Activated T-helper 17 cell treated with anti-CD3 and anti-CD28 coated beads, Interleukin-2, amount 50 U/mL, for 72 hours (primary cell): ENCODE results near the gene TRIM24. TPM values are rescaled to one million over a fixed set of nuclear protein-coding genes. Genes with fewer than 3 reads are reported as not detected.

Source experiments
- ATAC-seq: fragments of 150-1000 bp; cut with Tn5 transposase; replicated peaks from 2 replicates; pipeline ENCODE4 v1.10.0; 2021; ENCODE audit warnings: mild to moderate bottlenecking, moderate library complexity
- H3K27ac Mint-ChIP-seq: one replicate; pipeline ENCODE4 v1.8.0; 2022; ENCODE audit warnings: mixed read lengths
- H3K27me3 Mint-ChIP-seq: one replicate; pipeline ENCODE4 v1.8.0; 2022; ENCODE audit warnings: mixed read lengths
- H3K36me3 Mint-ChIP-seq: one replicate; pipeline ENCODE4 v1.8.0; 2022; ENCODE audit warnings: low read depth, mild to moderate bottlenecking, mixed read lengths
- H3K4me1 Mint-ChIP-seq: one replicate; pipeline ENCODE4 v1.8.0; 2022; ENCODE audit warnings: mixed read lengths
- H3K4me3 Mint-ChIP-seq: one replicate; pipeline ENCODE4 v1.8.0; 2022; ENCODE audit warnings: mild to moderate bottlenecking, mixed read lengths
- H3K9me3 Mint-ChIP-seq: one replicate; pipeline ENCODE4 v1.8.0; 2022; ENCODE audit warnings: mixed read lengths
- total RNA-seq, 2 donors: library from RNA; stranded (reverse); gene quantifications; one replicate each; pipeline ENCODE4 v1.2.3, GENCODE V29; 2022

The TRIM24 gene
- total RNA-seq, 2 donors from 2014 or later = 8.5 to 19.4 TPM

DNA sequence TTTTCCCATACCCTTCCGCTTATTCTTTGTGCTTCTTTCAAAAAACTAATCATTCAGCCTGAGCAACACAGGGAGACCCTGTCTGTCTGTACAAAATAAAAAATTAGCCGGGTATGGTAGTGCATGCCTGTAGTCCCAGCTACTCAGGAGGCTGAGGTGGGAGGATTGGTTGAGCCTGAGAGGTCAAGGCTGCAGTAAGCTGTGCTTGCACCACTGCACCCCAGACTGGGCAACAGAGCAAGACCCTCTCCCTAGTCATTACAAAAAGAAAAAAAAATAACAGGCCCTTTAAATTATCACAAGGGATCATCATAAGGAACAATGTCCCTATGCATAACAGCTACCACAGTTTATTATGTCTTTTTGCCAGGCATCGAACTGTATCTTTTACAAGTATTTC, 119.6 kb downstream of the TRIM24 start:
- no peak overlapping the region for H3K27ac Mint-ChIP-seq
- no peak for ATAC-seq
- H3K9me3 Mint-ChIP-seq = no peaks in the 10 kb centered on the region
- H3K4me1 Mint-ChIP-seq = no peaks in the 10 kb centered on the region
- H3K27me3 Mint-ChIP-seq = no peaks in the 10 kb centered on the region
- H3K4me3 Mint-ChIP-seq = no peak overlapping the region
- H3K36me3 Mint-ChIP-seq = peaks cover 90% of the 10 kb centered on the region

DNA sequence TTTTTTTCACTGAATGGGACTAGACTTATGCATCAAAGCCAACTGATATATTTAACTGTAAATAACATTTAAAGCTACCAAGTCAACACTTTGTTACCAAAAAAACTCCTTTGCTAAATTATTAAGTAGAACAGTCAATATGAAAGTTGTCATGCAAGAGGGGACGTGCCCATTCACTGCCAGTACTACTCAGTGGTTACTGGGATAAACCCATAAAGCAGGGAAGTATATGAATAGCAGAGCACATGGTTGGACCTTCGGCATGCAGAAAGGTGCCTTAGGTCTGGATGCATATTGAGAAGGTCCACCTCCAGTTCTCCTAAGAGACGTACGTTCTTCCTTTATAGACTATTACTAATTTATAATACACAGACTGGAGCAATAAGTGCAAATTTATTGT, 121.0 kb downstream of the TRIM24 start:
- no peaks in the 10 kb centered on the region for H3K27me3 Mint-ChIP-seq
- no peak overlapping the region for H3K4me3 Mint-ChIP-seq
- H3K4me1 Mint-ChIP-seq = no peaks in the 10 kb centered on the region
- ATAC-seq = no peak
- H3K36me3 Mint-ChIP-seq = peaks cover 97% of the 10 kb centered on the region
- no peak overlapping the region for H3K27ac Mint-ChIP-seq
- no peaks in the 10 kb centered on the region for H3K9me3 Mint-ChIP-seq

DNA sequence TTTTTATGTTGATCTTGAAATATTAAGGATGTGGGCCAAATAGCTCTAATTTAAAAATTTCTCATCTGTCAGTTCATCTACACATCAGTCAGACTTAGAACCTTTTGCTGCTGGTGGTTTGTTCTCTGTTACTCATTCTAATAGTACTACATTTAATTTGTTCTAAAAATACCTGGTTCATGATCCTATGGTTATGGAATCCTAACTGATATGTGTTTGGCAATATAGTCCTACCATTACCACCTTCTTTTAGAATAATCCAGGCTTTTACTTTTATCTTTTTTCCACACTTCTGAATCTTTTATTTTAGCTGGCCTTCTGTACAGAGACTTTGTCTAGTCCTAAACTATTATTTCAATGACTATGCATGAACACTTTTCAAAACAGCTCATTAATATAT, 124.2 kb downstream of the TRIM24 start:
- Mint-ChIP-seq H3K4me1 (no peaks in the 10 kb centered on the region), H3K27me3 (no peaks in the 10 kb centered on the region), H3K36me3 (peaks cover 74% of the 10 kb centered on the region), H3K27ac (no peak overlapping the region), H3K9me3 (no peaks in the 10 kb centered on the region), H3K4me3 (no peak overlapping the region)
- no peak for ATAC-seq

DNA sequence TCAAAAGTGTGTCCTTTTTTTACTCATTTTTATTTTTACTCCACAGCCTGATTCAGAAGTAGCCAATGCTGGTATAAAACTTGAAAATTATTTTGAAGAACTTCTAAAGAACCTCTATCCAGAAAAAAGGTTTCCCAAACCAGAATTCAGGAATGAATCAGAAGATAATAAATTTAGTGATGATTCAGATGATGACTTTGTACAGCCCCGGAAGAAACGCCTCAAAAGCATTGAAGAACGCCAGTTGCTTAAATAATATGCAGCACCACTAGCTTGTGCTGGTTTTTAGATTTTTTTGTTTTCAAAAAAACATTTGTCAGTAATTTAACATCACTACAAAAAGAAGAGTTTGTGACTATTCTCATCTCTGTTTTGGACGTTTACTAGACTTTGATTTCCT, 124.6 kb downstream of the TRIM24 start:
- H3K4me3 Mint-ChIP-seq = no peak overlapping the region
- H3K27me3 Mint-ChIP-seq = no peaks in the 10 kb centered on the region
- H3K9me3 Mint-ChIP-seq = no peaks in the 10 kb centered on the region
- H3K27ac Mint-ChIP-seq = no peak overlapping the region
- H3K36me3 Mint-ChIP-seq = peaks cover 70% of the 10 kb centered on the region
- H3K4me1 Mint-ChIP-seq = no peaks in the 10 kb centered on the region
- ATAC-seq = no peak

DNA sequence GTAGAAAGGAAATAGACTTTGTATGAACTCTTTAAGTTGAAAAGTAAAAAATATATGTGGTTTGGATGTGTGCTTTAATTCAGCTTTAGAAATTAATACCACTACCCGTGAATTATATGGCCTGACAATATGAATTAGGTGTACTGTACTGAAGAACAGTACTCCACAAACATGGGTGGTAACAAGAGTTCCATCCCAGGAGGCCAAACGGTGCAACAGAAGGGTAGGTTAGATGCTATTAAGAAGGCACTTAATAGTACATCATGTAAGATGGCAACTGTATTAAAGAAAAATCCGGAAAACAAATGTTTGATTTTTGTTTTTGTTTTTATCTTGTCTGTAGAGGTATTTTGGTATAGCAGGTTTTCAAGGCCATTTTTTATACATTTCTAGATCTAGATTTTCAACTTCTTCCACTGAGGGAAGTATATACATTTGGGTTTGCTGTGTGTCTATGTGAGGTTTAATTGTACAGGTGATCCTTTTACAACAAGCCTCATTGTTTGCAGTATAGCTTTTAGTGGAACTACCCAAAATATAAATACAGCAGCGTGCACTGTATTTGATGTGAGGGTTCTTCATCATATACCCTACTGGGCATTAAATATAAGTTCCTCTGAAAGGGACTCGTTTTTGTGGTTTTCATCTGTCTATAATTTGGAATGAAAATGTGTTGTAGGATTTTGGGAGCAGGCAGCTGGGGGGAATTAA, 125.4 kb downstream of the TRIM24 start:
- no peak overlapping the region for H3K27ac Mint-ChIP-seq
- no peak overlapping the region for H3K4me3 Mint-ChIP-seq
- no peaks in the 10 kb centered on the region for H3K9me3 Mint-ChIP-seq
- no peaks in the 10 kb centered on the region for H3K27me3 Mint-ChIP-seq
- no peak for ATAC-seq
- H3K36me3 Mint-ChIP-seq = peaks cover 63% of the 10 kb centered on the region
- no peaks in the 10 kb centered on the region for H3K4me1 Mint-ChIP-seq

DNA sequence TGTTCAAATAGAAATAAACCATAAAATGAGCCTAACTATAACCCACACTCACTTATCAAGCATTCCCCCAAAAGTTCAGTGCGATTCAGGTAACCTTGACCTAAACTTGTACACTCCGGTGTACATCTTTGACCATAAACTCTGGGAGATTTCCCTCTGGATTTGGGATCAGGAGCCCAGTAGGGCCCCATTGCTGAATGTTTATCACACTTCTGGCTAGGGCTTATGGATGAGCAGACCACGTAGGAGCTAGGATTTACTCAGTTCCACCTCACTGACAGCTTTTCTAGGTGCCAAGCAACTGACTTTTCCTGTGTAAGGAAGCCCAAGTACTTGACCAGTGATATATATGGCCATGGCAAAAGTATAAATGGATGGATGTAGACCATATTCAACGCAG, 127.4 kb downstream of the TRIM24 start:
- Mint-ChIP-seq H3K4me3 (no peak overlapping the region), H3K27me3 (no peaks in the 10 kb centered on the region), H3K36me3 (peaks cover 42% of the 10 kb centered on the region), H3K9me3 (no peaks in the 10 kb centered on the region), H3K27ac (no peak overlapping the region), H3K4me1 (no peaks in the 10 kb centered on the region)
- no peak for ATAC-seq

DNA sequence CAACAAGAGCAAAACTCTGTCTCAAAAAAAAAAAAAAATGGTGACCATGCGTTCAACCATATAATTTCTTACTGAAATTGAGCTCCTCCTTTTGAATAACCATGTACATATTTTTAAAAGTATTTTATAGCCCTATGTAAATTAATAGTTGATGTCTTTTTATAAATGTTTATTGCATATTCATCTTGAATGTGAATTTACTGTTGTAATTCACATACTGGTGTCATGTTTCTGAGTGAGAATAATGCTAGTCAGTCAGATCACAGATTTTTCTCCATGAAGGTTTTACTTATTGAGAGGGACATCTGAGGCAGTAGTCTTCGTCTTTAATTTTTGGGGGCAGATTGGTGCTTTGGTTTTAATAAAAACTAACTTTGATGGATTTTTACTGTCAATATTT, 128.9 kb downstream of the TRIM24 start:
- H3K4me1 Mint-ChIP-seq = no peaks in the 10 kb centered on the region
- no peak overlapping the region for H3K27ac Mint-ChIP-seq
- peaks cover 27% of the 10 kb centered on the region for H3K36me3 Mint-ChIP-seq
- H3K9me3 Mint-ChIP-seq = no peaks in the 10 kb centered on the region
- no peaks in the 10 kb centered on the region for H3K27me3 Mint-ChIP-seq
- no peak for ATAC-seq
- no peak overlapping the region for H3K4me3 Mint-ChIP-seq

DNA sequence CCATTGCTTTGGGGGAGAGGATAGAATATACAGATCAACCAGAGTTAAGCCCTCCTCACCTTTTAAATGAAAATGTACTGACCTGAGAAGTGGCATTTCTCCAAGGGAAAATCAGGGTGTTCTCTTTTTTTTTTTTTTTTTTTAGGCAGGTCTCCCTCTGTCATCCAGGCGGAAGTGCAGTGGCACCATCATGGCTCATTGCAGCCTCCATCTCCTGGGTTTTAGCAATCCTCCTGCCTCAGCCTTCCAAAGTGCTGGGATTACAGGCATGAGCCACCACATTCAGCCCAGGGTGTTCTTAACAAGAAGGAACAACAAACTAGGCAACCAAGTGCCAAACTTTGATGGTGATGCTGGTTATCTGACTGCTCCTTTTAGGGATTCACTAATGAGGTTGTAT, 130.1 kb downstream of the TRIM24 start:
- H3K36me3 Mint-ChIP-seq = peaks cover 15% of the 10 kb centered on the region
- H3K4me1 Mint-ChIP-seq = no peaks in the 10 kb centered on the region
- H3K4me3 Mint-ChIP-seq = no peak overlapping the region
- no peak for ATAC-seq
- H3K27me3 Mint-ChIP-seq = no peaks in the 10 kb centered on the region
- no peaks in the 10 kb centered on the region for H3K9me3 Mint-ChIP-seq
- H3K27ac Mint-ChIP-seq = no peak overlapping the region

DNA sequence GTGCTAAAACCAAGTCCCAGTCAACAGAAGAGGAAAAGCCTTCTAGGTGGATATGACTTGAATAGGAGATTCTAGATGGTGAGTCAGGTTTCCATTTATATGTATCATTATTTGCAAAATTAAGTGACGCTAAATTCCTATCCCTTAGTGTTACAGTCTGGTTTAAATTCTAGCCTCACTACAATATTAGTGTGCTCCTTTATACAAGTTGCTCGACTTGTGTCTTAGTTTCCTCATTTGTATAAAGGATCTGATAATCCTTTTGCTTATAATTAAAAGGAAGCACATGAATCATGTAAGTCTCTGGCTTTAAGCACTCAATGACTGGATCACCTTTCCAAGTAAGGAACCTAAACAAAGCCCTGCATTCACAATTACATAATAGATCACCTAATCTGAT, 135.4 kb downstream of the TRIM24 start:
- no peak overlapping the region for H3K4me3 Mint-ChIP-seq
- no peaks in the 10 kb centered on the region for H3K4me1 Mint-ChIP-seq
- H3K36me3 Mint-ChIP-seq = no peaks in the 10 kb centered on the region
- H3K27me3 Mint-ChIP-seq = peaks cover 4% of the 10 kb centered on the region
- H3K27ac Mint-ChIP-seq = no peak overlapping the region
- H3K9me3 Mint-ChIP-seq = no peaks in the 10 kb centered on the region
- no peak for ATAC-seq

DNA sequence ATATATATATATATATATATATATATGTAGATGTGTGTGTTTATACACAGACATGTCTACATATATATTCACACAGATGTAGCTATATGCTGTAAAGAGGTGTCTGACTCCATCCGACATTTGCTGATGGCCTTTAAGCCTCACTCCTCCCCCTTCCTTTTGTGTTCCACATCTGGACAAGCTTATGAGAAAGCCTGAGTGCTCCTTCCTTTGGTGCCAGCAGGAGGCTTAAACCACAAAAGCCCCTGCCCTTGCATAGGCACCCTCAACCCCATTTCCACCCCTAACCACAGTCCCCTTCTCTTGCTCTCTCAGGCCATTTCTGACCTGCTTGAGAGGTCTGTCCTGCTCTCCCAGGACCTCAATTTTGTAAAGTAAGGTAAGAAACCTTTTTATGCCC, 142.4 kb downstream of the TRIM24 start:
- ATAC-seq = no peak
- H3K9me3 Mint-ChIP-seq = no peaks in the 10 kb centered on the region
- no peak overlapping the region for H3K27ac Mint-ChIP-seq
- no peaks in the 10 kb centered on the region for H3K36me3 Mint-ChIP-seq
- peaks cover 4% of the 10 kb centered on the region for H3K4me1 Mint-ChIP-seq
- peaks cover 9% of the 10 kb centered on the region for H3K27me3 Mint-ChIP-seq
- H3K4me3 Mint-ChIP-seq = no peak overlapping the region

DNA sequence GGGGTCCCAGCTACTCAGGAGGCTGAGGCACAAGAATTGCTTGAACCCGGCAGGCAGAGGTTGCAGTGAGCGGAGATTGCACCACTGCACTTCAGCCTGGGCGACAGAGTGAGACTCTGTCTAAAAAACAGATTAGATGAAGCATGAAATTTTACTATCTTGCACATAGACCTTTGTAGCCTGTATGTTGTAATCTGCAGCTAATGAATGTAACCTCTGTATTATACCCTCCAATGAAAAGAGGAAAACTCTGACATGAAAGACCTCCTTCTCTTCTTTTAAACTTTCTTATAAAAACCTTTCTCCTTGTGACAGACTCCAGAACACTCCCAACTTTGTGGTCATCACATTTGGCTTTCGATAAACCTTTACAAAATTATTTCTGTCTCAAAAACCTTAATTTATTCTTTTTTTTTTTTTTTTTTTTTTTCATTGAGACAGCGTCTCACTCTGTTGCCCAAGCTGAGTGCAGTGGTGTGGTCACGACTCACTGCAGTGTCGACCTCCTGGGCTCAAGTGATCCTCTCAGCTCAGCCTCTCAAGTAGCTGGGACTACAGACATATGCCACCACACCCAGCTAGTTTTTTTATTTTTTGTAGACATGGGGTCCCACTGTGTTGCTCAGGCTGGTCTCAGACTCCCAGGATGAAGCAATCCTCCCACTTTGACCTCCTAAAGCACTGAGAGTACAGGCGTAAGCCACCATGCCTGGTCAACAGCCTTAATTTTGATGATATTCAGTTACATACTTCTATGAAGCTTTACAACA, 143.7 kb downstream of the TRIM24 start:
- H3K27me3 Mint-ChIP-seq = peaks cover 4% of the 10 kb centered on the region
- H3K9me3 Mint-ChIP-seq = no peaks in the 10 kb centered on the region
- H3K27ac Mint-ChIP-seq = no peak overlapping the region
- H3K4me3 Mint-ChIP-seq = no peak overlapping the region
- no peak for ATAC-seq
- no peaks in the 10 kb centered on the region for H3K36me3 Mint-ChIP-seq
- peaks cover 8% of the 10 kb centered on the region for H3K4me1 Mint-ChIP-seq

DNA sequence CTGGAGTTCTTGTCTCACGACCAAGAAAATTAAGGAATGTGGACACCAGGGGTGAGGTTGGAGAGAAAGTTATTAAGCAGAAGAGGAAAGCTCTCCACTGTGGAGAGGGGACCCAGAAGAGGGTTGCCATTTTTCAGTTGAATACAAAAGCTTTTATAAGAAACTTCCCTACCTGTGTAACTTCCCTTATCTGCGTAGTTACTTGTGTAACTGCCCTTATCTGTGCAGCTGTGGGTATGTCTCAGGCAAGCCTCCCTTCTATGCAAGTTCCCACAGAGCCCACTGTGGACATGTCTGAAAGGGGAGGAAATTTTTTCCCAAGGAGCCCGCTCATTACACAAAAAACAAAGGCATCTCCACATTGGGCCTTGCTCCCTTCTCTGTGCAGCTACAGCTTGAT, 146.2 kb downstream of the TRIM24 start:
- no peak overlapping the region for H3K27ac Mint-ChIP-seq
- H3K4me3 Mint-ChIP-seq = no peak overlapping the region
- no peak for ATAC-seq
- peaks cover 4% of the 10 kb centered on the region for H3K27me3 Mint-ChIP-seq
- peaks cover 8% of the 10 kb centered on the region for H3K4me1 Mint-ChIP-seq
- no peaks in the 10 kb centered on the region for H3K9me3 Mint-ChIP-seq
- H3K36me3 Mint-ChIP-seq = no peaks in the 10 kb centered on the region

DNA sequence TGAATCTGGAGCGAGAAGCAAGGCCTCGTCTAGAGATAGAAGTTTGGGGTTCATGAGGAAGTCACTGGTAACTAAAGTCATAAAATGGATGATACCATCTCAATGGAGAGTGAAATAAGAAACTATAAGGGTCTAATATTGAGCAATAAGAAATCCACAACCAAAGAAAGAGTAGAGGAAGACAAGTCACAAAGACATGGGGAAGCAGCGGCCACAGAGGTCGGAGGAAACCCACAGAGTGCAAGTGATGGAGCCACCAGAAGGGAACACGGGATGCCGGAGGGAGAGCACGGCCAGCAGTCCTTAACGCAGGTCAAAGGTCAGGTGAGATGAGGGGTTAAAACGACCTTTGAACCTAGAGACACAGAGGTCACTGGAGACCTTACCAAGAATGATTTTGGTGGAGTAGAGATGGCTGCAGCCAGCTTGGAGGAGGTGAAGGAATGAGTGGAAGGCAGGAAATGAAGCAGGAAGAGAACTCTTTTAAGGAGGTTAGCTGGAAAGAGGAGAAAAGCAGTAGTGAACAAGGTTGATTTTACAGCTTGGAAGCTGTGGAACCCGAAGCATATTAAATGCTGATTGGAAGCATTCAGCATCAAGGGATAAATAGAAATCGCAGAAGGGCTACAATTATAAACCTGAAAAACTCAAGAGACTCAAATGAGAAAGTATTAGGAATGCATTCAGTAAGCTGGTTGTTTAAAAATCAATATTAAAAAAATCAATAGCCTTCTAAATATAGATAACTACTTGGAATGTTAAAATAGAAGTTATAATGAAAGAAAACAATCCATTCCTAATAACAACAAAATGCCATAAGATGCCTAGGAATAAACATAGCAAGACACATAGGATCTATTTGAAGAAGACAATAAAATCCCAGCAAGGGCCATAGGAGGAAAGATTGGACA, 147.4 kb downstream of the TRIM24 start:
- H3K4me3 Mint-ChIP-seq = peak overlapping the region; percentile 33
- no peaks in the 10 kb centered on the region for H3K36me3 Mint-ChIP-seq
- peaks cover 3% of the 10 kb centered on the region for H3K27me3 Mint-ChIP-seq
- no peak for ATAC-seq
- H3K4me1 Mint-ChIP-seq = peaks cover 8% of the 10 kb centered on the region
- no peaks in the 10 kb centered on the region for H3K9me3 Mint-ChIP-seq
- H3K27ac Mint-ChIP-seq = peak overlapping the region; percentile 68

DNA sequence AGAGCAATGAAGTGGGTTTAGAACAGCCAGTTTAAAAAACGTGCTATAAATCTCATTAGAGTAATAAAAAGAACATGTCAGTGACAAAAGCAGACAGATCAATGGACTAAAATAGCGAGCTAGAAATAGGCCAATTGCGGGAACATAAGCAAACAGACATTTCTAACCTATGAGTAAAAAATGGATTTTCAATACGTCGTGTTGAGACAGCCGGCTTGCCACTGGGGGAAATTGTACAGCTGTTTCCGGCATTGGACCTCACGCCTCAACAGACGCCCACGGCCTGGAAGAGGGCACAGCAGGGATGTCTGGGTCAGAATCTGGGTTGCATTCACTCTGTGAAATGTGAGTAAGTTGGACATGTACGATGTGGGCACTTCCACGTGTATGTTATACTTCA, 148.2 kb downstream of the TRIM24 start:
- Mint-ChIP-seq H3K9me3 (no peaks in the 10 kb centered on the region), H3K27ac (peak overlapping the region; percentile 68), H3K36me3 (no peaks in the 10 kb centered on the region), H3K4me3 (peak overlapping the region; percentile 33), H3K4me1 (peaks cover 8% of the 10 kb centered on the region), H3K27me3 (no peaks in the 10 kb centered on the region)
- ATAC-seq = peak; percentile 89
